Neuronal stem cell (in vitro differentiated cells): ENCODE measurements around the gene METTL5.

Source experiments
- DNase-seq: peaks from one replicate; pipeline ENCODE4 v3.0.0-alpha.2; 2013; ENCODE audit warnings: low spot score
- H2AFZ ChIP-seq: one replicate; pipeline ENCODE4 v1.6.1; 2013; ENCODE audit warnings: mild to moderate bottlenecking, low read length, inconsistent platforms
- H2AK5ac ChIP-seq: 2 replicates; pipeline ENCODE4 v1.6.1; 2013; ENCODE audit warnings: low read depth, mild to moderate bottlenecking, inconsistent platforms, low read length, moderate library complexity, mixed read lengths
- H2BK120ac ChIP-seq: 2 replicates; pipeline ENCODE4 v1.6.1; 2013; ENCODE audit warnings: low read depth, mild to moderate bottlenecking, inconsistent platforms, low read length, moderate library complexity, mixed read lengths
- H2BK12ac ChIP-seq: one replicate; pipeline ENCODE4 v1.6.1; 2013; ENCODE audit warnings: low read length, inconsistent platforms
- H2BK15ac ChIP-seq: 2 replicates; pipeline ENCODE4 v1.6.1; 2013; ENCODE audit warnings: mild to moderate bottlenecking, low read length, inconsistent platforms, mixed read lengths
- H2BK5ac ChIP-seq: one replicate; pipeline ENCODE4 v1.6.1; 2013; ENCODE audit warnings: inconsistent platforms, mild to moderate bottlenecking, low read length, moderate library complexity
- H3K14ac ChIP-seq: one replicate; pipeline ENCODE4 v1.6.1; 2013; ENCODE audit warnings: low read length, inconsistent platforms
- H3K18ac ChIP-seq: 2 replicates; pipeline ENCODE4 v1.6.1; 2013; ENCODE audit warnings: low read length, inconsistent platforms
- H3K23ac ChIP-seq: 2 replicates; pipeline ENCODE4 v1.6.1; 2013; ENCODE audit warnings: low read depth, mild to moderate bottlenecking, mixed read lengths, low read length, inconsistent platforms; ENCODE audit not compliant: poor library complexity
- H3K27ac ChIP-seq: replicated peaks from 3 replicates; pipeline ENCODE4 v1.5.1; 2013; ENCODE audit warnings: low read length, inconsistent platforms
- H3K27me3 ChIP-seq, 3 experiments: 2 replicates each; pipeline ENCODE4 v1.6.1; 2013; ENCODE audit warnings: low read length in 3 of 3, mild to moderate bottlenecking in 2 of 3, inconsistent platforms in 1 of 3, low read depth in 1 of 3, mixed read lengths in 1 of 3, moderate library complexity in 1 of 3; ENCODE audit not compliant: control insufficient read depth in 3 of 3, insufficient read depth in 3 of 3
- H3K36me3 ChIP-seq, 2 donors: replicated peaks in 1 of 2; 2 replicates each; pipeline ENCODE4 v1.6.1; 2013; ENCODE audit warnings: low read length in 2 of 2; ENCODE audit not compliant: control insufficient read depth in 2 of 2, insufficient read depth in 2 of 2
- H3K4ac ChIP-seq: 2 replicates; pipeline ENCODE4 v1.6.1; 2013; ENCODE audit warnings: inconsistent platforms, mild to moderate bottlenecking, low read length, moderate library complexity
- H3K4me1 ChIP-seq, 2 donors: 1 replicate in 1 of 2; 2 replicates in 1 of 2; pipeline ENCODE4 v1.6.1; 2013; ENCODE audit warnings: low read length in 2 of 2, low read depth in 1 of 2; ENCODE audit not compliant: control insufficient read depth in 2 of 2, insufficient read depth in 1 of 2
- H3K4me2 ChIP-seq: one replicate; pipeline ENCODE4 v1.6.1; 2013; ENCODE audit warnings: mild to moderate bottlenecking, low read length, inconsistent platforms; ENCODE audit not compliant: insufficient read depth, poor library complexity, severe bottlenecking
- H3K4me3 ChIP-seq, 2 donors: 2 replicates each; pipeline ENCODE4 v1.5.1; 2013; ENCODE audit warnings: low read length in 2 of 2, mild to moderate bottlenecking in 2 of 2, inconsistent platforms in 1 of 2, moderate library complexity in 1 of 2
- H3K79me1 ChIP-seq: one replicate; pipeline ENCODE4 v1.6.1; 2013; ENCODE audit warnings: low read depth, mild to moderate bottlenecking, inconsistent platforms, low read length, moderate library complexity
- H3K9ac ChIP-seq: one replicate; pipeline ENCODE4 v1.6.1; 2013; ENCODE audit warnings: mild to moderate bottlenecking, low read depth, low read length, inconsistent platforms; ENCODE audit not compliant: poor library complexity
- H3K9me3 ChIP-seq, 2 donors: replicated peaks in 1 of 2; 2 replicates each; pipeline versions ENCODE3 to v1.6.1; 2013; ENCODE audit warnings: low read length in 2 of 2, mild to moderate bottlenecking in 2 of 2, inconsistent platforms in 1 of 2, low read depth in 1 of 2, mixed read lengths in 1 of 2, moderate library complexity in 1 of 2; ENCODE audit not compliant: control insufficient read depth in 2 of 2, insufficient read depth in 1 of 2
- H4K8ac ChIP-seq: one replicate; pipeline ENCODE4 v1.6.1; 2013; ENCODE audit warnings: low read depth, mild to moderate bottlenecking, inconsistent platforms, low read length, moderate library complexity
- H4K91ac ChIP-seq: one replicate; pipeline ENCODE4 v1.6.1; 2013; ENCODE audit warnings: low read length, low read depth, mild to moderate bottlenecking, inconsistent platforms; ENCODE audit not compliant: poor library complexity
- WGBS, 2 donors: extraction: QIAGEN DNeasy Blood & Tissue Kit; methylation state at CpG; one replicate each; pipeline ENCODE4 v1.1.7; 2013; ENCODE audit warnings: missing lambda C conversion rate in 2 of 2, mixed read lengths in 1 of 2; ENCODE audit not compliant: insufficient read length in 2 of 2, insufficient replicate concordance in 1 of 2; ENCODE audit errors: extremely low coverage in 2 of 2; 5-methylcytosine and 5-hydroxymethylcytosine counted together

METTL5 gene

DNA sequence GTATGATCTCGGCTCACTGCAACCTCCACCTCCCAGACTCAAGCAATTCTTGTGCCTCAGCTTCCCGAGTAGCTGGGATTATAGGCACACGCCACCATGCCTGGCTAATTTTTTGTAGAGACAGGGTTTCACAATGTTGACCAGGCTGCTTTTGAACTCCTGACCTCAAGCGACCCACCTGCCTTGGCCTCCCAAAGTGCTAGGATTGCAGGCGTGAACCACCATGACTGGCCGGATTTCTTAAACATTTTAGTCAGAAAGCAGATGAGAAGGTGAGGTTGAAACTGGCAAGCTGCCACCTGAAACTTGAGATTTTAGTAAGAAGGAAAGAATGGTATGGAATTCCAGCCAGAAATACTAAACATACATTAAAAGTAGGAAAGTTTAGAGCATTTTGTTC lies 59.2 kb downstream of the METTL5 start:
- H3K4me3 ChIP-seq = no peak overlapping the region
- DNase-seq = no peak
- peaks cover 4 to 16% of the 10 kb centered on the region in 2 donors for H3K9me3 ChIP-seq
- no peak overlapping the region for H3K23ac ChIP-seq
- no peak overlapping the region for H2AK5ac ChIP-seq
- no peak overlapping the region for H2AFZ ChIP-seq
- H3K14ac ChIP-seq = no peak overlapping the region
- H4K8ac ChIP-seq = no peak overlapping the region
- no peak overlapping the region for H3K27ac ChIP-seq
- no peak overlapping the region for H3K18ac ChIP-seq
- H3K27me3 ChIP-seq = no peaks in the 10 kb centered on the region
- no peak overlapping the region for H2BK5ac ChIP-seq
- no peaks in the 10 kb centered on the region for H3K79me1 ChIP-seq
- H3K4me2 ChIP-seq = no peak overlapping the region
- no CpG with 5 or more reads among the region's 6 CpGs for WGBS, 2 donors
- H3K4me1 ChIP-seq = no peaks in the 10 kb centered on the region
- H2BK12ac ChIP-seq = no peak overlapping the region
- no peak overlapping the region for H2BK120ac ChIP-seq
- H4K91ac ChIP-seq = no peak overlapping the region
- H3K36me3 ChIP-seq = peaks cover 3 to 63% of the 10 kb centered on the region in 2 donors
- H2BK15ac ChIP-seq = no peak overlapping the region
- no peak overlapping the region for H3K9ac ChIP-seq
- H3K4ac ChIP-seq = no peak overlapping the region

GRCh38 chr2:169761970-169762292 lies 62.8 kb downstream of the METTL5 start:
- no peak for DNase-seq
- Histone ChIP-seq H2BK5ac (no peak overlapping the region), H3K79me1 (no peaks in the 10 kb centered on the region), H3K18ac (no peak overlapping the region), H3K27me3 (no peaks in the 10 kb centered on the region), H3K14ac (no peak overlapping the region), H3K27ac (no peak overlapping the region), H2BK15ac (no peak overlapping the region), H3K4me2 (no peak overlapping the region), H3K4me3 (no peak overlapping the region), H3K4ac (no peak overlapping the region), H3K9ac (no peak overlapping the region), H2AK5ac (no peak overlapping the region), H3K23ac (no peak overlapping the region), H3K9me3 (peaks cover 3 to 13% of the 10 kb centered on the region in 2 donors), H2BK120ac (no peak overlapping the region), H2AFZ (no peak overlapping the region), H4K8ac (no peak overlapping the region), H3K4me1 (peaks cover 0 to 2% of the 10 kb centered on the region in 2 donors), H2BK12ac (no peak overlapping the region), H3K36me3 (peaks cover 3 to 61% of the 10 kb centered on the region in 2 donors), H4K91ac (no peak overlapping the region)
- no CpG with 5 or more reads among the region's 6 CpGs for WGBS, 2 donors
